D721Med (cell line): ENCODE results near the gene ADGRL3.
"Not testable (repeated sequence)": the region's sequence is repeated elsewhere in the genome, so short reads cannot be mapped to it uniquely, and the experiment has no call there.

Experiments
- DNase-seq: peaks from one replicate; pipeline ENCODE4 v3.0.0; 2011; ENCODE audit warnings: low spot score; ENCODE audit not compliant: insufficient read length
- FAIRE-seq: peaks from 2 replicates; lab custom pipeline; 2011; peaks lifted over from hg19 to GRCh38; lab: Jason Lieb, UNC
- TF ChIP-seq, protein P1 (sequence below): IDR thresholded peaks from 2 replicates; pipeline ENCODE4 v1.5.1; 2012; ENCODE audit warnings: mild to moderate bottlenecking, control low read depth; ENCODE audit not compliant: insufficient read depth; ENCODE audit errors: missing control alignments

The ADGRL3 gene

DNA sequence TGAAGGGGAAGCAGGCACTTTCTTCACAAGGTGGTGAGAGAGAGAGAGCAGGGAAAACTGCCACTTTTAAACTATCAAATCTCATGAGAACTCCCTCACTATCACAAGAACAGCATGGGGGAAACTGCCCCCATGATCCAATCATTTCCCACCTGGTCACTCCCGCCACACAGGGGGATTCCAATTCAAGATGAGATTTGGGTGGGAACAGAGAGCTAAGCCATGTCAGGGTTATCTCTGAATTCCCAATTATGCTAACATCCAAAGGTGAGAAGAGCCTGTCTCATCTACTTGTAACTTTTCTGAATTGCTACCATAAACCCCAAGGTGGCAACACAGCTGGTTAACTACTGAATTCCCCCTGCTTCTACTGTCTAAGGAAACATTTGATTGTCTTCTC lies 758.5 kb downstream of the ADGRL3 start:
- no peak for DNase-seq
- FAIRE-seq = no peak
- TF ChIP-seq, protein P1, sequence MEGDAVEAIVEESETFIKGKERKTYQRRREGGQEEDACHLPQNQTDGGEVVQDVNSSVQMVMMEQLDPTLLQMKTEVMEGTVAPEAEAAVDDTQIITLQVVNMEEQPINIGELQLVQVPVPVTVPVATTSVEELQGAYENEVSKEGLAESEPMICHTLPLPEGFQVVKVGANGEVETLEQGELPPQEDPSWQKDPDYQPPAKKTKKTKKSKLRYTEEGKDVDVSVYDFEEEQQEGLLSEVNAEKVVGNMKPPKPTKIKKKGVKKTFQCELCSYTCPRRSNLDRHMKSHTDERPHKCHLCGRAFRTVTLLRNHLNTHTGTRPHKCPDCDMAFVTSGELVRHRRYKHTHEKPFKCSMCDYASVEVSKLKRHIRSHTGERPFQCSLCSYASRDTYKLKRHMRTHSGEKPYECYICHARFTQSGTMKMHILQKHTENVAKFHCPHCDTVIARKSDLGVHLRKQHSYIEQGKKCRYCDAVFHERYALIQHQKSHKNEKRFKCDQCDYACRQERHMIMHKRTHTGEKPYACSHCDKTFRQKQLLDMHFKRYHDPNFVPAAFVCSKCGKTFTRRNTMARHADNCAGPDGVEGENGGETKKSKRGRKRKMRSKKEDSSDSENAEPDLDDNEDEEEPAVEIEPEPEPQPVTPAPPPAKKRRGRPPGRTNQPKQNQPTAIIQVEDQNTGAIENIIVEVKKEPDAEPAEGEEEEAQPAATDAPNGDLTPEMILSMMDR = no peak

DNA sequence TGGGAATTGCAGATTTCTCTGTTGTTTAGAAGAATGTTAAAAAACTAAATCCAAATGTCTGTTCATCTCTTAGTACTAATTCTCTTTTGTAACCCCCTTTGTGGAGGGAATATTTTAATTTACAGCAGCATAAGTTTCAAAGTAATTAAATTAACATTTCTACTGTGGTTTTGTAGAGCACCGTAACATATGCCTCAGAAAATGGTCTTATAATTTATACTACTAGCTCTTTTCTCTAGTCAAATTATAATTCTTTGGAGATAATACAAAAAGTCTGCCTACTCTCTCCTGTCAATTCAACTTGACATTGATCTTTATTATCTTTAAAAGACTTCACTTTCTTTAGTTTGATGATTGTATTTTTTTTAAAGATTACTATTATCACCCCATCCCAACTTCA lies 759.0 kb downstream of the ADGRL3 start:
- DNase-seq (no peak), FAIRE-seq (no peak)
- TF ChIP-seq, protein P1 = no peak

DNA sequence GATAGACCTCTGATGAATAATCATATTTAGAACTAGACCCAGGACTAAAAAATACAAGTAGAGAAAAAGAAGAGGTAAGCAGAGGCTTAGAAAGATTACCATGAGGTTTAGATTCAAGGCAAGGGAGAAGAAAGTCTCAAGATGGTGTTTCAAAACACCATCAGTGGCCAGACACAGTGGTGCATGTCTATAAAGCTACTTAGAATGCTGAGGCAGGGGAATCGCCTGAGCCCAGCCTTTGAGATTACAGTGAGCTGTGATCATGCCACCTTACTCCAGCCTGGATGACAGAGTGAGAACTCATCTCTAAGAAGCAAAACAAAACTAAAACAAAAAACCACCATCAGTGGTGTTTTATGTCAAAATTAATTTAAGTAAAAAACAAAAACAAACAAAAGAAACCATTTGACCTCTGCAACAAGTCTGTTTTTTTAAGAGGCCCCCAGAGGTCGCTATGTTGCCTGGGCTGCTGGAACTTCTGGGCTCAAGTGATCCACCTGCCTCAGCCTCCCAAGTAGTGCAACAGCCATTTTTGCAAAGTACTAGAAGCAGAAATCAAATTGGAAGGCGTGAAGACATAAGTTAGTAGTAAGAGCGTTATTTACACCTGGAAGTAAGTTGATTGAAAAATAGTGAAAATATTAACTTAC lies 784.3 kb downstream of the ADGRL3 start:
- no peak for FAIRE-seq
- TF ChIP-seq, protein P1 = no peak

DNA sequence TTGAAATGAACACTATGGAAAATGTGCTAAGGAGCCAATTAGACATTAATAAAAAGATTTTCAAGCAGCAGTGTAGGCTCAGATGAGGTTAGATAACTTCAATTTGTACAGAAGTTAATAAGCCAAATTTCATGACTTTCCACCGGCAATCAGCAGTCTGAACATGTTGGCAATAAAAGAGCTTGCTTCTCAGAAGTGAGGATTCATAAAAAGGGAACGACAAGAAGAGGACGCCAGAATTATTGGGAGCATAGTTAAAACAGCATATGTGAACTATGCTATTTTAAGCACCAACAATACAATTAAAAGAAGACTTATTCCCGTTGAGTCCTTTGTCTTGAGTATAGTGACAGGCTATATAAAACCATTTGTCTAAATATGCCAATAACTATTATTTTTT lies 785.3 kb downstream of the ADGRL3 start:
- FAIRE-seq (no peak), DNase-seq (no peak)
- TF ChIP-seq, protein P1 = no peak

More for the DNA sequence above, 784.3 kb downstream of the ADGRL3 start:
- no peak for DNase-seq

DNA sequence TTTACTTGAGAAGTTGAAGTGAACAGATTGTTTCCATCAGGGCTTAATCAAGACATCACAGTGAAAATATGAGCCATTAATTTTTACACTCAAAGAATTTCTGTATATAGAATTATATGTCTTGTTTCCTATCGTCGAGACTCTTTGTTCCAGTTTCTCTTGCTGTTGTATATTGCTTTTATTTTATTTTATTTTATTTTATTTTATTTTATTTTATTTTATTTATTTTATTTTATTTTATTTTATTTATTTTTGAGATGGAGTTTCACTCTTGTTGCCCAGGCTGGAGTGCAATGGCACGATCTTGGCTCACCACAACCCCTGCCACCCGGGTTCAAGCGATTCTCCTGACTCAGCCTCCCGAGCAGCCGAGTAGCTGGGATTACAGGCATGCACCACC lies 786.8 kb downstream of the ADGRL3 start:
- not testable (repeated sequence) for DNase-seq, FAIRE-seq

DNA sequence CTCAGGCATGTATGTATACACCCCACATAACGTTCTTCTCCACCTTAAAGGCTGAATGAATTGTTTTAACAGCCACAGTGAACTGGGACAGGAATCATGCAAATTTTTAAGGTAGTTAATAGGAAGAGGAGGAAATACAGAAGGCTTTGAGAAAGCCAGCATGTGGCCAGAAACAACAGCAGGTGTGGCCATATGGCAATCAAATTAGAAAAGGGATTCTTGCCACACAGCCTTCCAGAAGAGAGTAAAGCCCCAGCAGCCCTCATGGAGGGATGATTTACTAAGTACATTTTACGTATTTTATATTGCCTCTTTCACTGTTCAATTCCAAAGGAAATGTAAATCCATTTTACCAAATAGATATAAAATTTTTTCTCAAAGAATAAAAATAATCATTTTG lies 792.2 kb downstream of the ADGRL3 start:
- TF ChIP-seq, protein P1 = no peak
- FAIRE-seq (peak; percentile 91), DNase-seq (no peak)

DNA sequence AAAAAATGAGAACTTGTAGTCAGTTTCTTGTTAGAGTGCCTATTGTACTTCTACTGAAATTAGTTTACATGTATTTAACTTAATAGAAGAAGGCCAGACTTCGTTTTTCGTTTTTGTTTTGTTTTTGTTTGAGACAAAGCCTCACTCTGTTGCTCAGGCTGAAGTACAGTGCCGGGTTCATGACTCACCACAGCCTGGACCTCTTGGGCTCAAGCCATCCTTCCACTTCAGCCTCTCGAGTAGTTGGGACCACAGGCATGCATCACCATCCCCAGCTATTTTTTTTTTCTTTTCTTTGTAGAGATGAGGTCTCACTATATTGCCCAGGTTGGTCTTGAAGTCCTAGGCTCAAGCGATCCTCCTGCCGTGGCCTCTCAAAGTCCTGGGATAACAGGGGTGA lies 793.9 kb downstream of the ADGRL3 start:
- no peak for DNase-seq
- TF ChIP-seq, protein P1 = no peak

More for the DNA sequence above, 793.9 kb downstream of the ADGRL3 start:
- FAIRE-seq = no peak
